H9 (cell line): ENCODE measurements around the gene ZNF557. TPM values are rescaled to one million over a fixed set of nuclear protein-coding genes. Genes with fewer than 3 reads are reported as not detected.

Experiments
- DNase-seq: peaks from one replicate; pipeline ENCODE4 v3.0.0-alpha.2; 2017
- H2AFZ ChIP-seq: one replicate; pipeline ENCODE4 v1.6.1; 2013; ENCODE audit warnings: mild to moderate bottlenecking, low read length, control low read depth, moderate library complexity
- H2AK5ac ChIP-seq: 2 replicates; pipeline ENCODE4 v1.6.1; 2013; ENCODE audit warnings: low read length, control low read depth, mixed read lengths; ENCODE audit not compliant: insufficient read length
- H2BK120ac ChIP-seq: one replicate; pipeline ENCODE4 v1.6.1; 2013; ENCODE audit warnings: low read depth, mild to moderate bottlenecking, low read length, control low read depth, inconsistent platforms; ENCODE audit not compliant: poor library complexity, severe bottlenecking
- H2BK12ac ChIP-seq: 2 replicates; pipeline ENCODE4 v1.6.1; 2013; ENCODE audit warnings: low read length, control low read depth, mixed read lengths, low read depth; ENCODE audit not compliant: insufficient read length
- H2BK15ac ChIP-seq: 2 replicates; pipeline ENCODE4 v1.6.1; 2013; ENCODE audit warnings: low read depth, low read length, control low read depth
- H2BK20ac ChIP-seq: one replicate; pipeline ENCODE4 v1.6.1; 2013; ENCODE audit warnings: low read depth, mild to moderate bottlenecking, low read length, control low read depth, inconsistent platforms; ENCODE audit not compliant: poor library complexity, severe bottlenecking
- H2BK5ac ChIP-seq: 2 replicates; pipeline ENCODE4 v1.6.1; 2013; ENCODE audit warnings: low read length, control low read depth, mixed read lengths; ENCODE audit not compliant: insufficient read length
- H3K14ac ChIP-seq: 2 replicates; pipeline ENCODE4 v1.6.1; 2013; ENCODE audit warnings: low read length, control low read depth; ENCODE audit not compliant: insufficient read depth
- H3K18ac ChIP-seq: 2 replicates; pipeline ENCODE4 v1.6.1; 2013; ENCODE audit warnings: low read depth, mild to moderate bottlenecking, mixed read lengths, low read length, control low read depth; ENCODE audit not compliant: insufficient read length
- H3K23ac ChIP-seq: 2 replicates; pipeline ENCODE4 v1.6.1; 2013; ENCODE audit warnings: low read length, control low read depth, mixed read lengths, low read depth; ENCODE audit not compliant: insufficient read length
- H3K23me2 ChIP-seq: 2 replicates; pipeline ENCODE4 v1.6.1; 2013; ENCODE audit warnings: low read depth, mild to moderate bottlenecking, mixed read lengths, low read length, control low read depth; ENCODE audit not compliant: insufficient read length, poor library complexity, severe bottlenecking
- H3K27ac ChIP-seq: 2 replicates; pipeline ENCODE4 v1.5.1; 2013; ENCODE audit warnings: low read length, control low read depth, mixed read lengths, low read depth; ENCODE audit not compliant: insufficient read length
- H3K27me3 ChIP-seq: 2 replicates; pipeline ENCODE4 v1.6.1; 2013; ENCODE audit warnings: low read length, control low read depth, inconsistent platforms; ENCODE audit not compliant: insufficient read depth
- H3K4ac ChIP-seq: 2 replicates; pipeline ENCODE4 v1.6.1; 2013; ENCODE audit warnings: low read depth, mild to moderate bottlenecking, control low read depth, inconsistent platforms, low read length, moderate library complexity
- H3K4me1 ChIP-seq: 2 replicates; pipeline ENCODE4 v1.6.1; 2013; ENCODE audit warnings: low read length, control low read depth, inconsistent platforms; ENCODE audit not compliant: insufficient read depth
- H3K4me2 ChIP-seq: 2 replicates; pipeline ENCODE4 v1.6.1; 2013; ENCODE audit warnings: low read length, control low read depth, mixed read lengths; ENCODE audit not compliant: insufficient read length, insufficient read depth
- H3K56ac ChIP-seq: 2 replicates; pipeline ENCODE4 v1.6.1; 2013; ENCODE audit warnings: low read depth, mild to moderate bottlenecking, mixed read lengths, low read length, control low read depth; ENCODE audit not compliant: insufficient read length
- H3K79me1 ChIP-seq: 2 replicates; pipeline ENCODE4 v1.6.1; 2013; ENCODE audit warnings: low read depth, mild to moderate bottlenecking, moderate library complexity, low read length, control low read depth, inconsistent platforms; ENCODE audit not compliant: insufficient read depth, poor library complexity, severe bottlenecking
- H3K79me2 ChIP-seq: 2 replicates; pipeline ENCODE4 v1.6.1; 2013; ENCODE audit warnings: low read length, control low read depth, inconsistent platforms; ENCODE audit not compliant: insufficient read depth
- H3K9ac ChIP-seq: 2 replicates; pipeline ENCODE4 v1.6.1; 2013; ENCODE audit warnings: low read length, control low read depth, mixed read lengths; ENCODE audit not compliant: insufficient read length; ENCODE audit errors: extremely low read depth
- H3K9me3 ChIP-seq: one replicate; pipeline ENCODE4 v1.6.1; 2013; ENCODE audit warnings: low read depth, low read length, inconsistent platforms; ENCODE audit not compliant: control insufficient read depth
- H3T11ph ChIP-seq: one replicate; pipeline ENCODE4 v1.6.1; 2013; ENCODE audit warnings: mild to moderate bottlenecking, low read length, control low read depth, inconsistent platforms
- H4K20me1 ChIP-seq: one replicate; pipeline ENCODE4 v1.6.1; 2013; ENCODE audit not compliant: control insufficient read depth, insufficient read length, insufficient read depth
- H4K5ac ChIP-seq: 2 replicates; pipeline ENCODE4 v1.6.1; 2013; ENCODE audit warnings: low read depth, mild to moderate bottlenecking, mixed read lengths, low read length, control low read depth; ENCODE audit not compliant: insufficient read length
- H4K8ac ChIP-seq: replicated peaks from 2 replicates; pipeline ENCODE4 v1.6.1; 2013; ENCODE audit warnings: low read length, control low read depth, mixed read lengths, low read depth; ENCODE audit not compliant: insufficient read length
- H4K91ac ChIP-seq: 2 replicates; pipeline ENCODE4 v1.6.1; 2013; ENCODE audit warnings: low read depth, mild to moderate bottlenecking, moderate library complexity, mixed read lengths, low read length, control low read depth; ENCODE audit not compliant: insufficient read length
- H3K27ac Mint-ChIP-seq, 3 experiments: 2 replicates in 2 of 3; 3 replicates in 1 of 3; pipeline ENCODE4 v1.8.0; 2020 to 2021; ENCODE audit warnings: mixed read lengths in 3 of 3, mild to moderate bottlenecking in 1 of 3, moderate library complexity in 1 of 3
- H3K27me3 Mint-ChIP-seq: 2 replicates; pipeline ENCODE4 v1.8.0; 2021; ENCODE audit warnings: low read depth, mild to moderate bottlenecking, moderate library complexity, mixed read lengths
- H3K36me3 Mint-ChIP-seq, 3 experiments: 2 replicates in 2 of 3; 3 replicates in 1 of 3; pipeline ENCODE4 v1.8.0; 2020 to 2021; ENCODE audit warnings: low read depth in 3 of 3, mixed read lengths in 3 of 3; ENCODE audit not compliant: insufficient read depth in 1 of 3
- H3K4me1 Mint-ChIP-seq, 2 experiments: 2 replicates each; pipeline ENCODE4 v1.8.0; 2020; ENCODE audit warnings: mixed read lengths in 2 of 2
- H3K4me3 Mint-ChIP-seq, 2 experiments: 2 replicates in 1 of 2; 3 replicates in 1 of 2; pipeline ENCODE4 v1.8.0; 2020 to 2021; ENCODE audit warnings: mild to moderate bottlenecking in 2 of 2, mixed read lengths in 2 of 2, moderate library complexity in 1 of 2
- H3K9me3 Mint-ChIP-seq, 2 experiments: 2 replicates in 1 of 2; 3 replicates in 1 of 2; pipeline ENCODE4 v1.8.0; 2020; ENCODE audit warnings: mild to moderate bottlenecking in 2 of 2, mixed read lengths in 2 of 2, moderate library complexity in 1 of 2
- WGBS: extraction: QIAGEN DNeasy Blood & Tissue Kit; methylation state at CpG from one replicate; pipeline ENCODE4 v1.1.7; 2013; ENCODE audit warnings: missing lambda C conversion rate, low lambda C conversion rate, mixed read lengths; ENCODE audit not compliant: insufficient read length; ENCODE audit errors: extremely low coverage; 5-methylcytosine and 5-hydroxymethylcytosine counted together
- total RNA-seq: library from RNA; stranded (reverse); gene quantifications from 2 replicates; pipeline ENCODE4 v1.2.1, GENCODE V29; 2021
- TF ChIP-seq, protein P1 (sequence below): fragments of 200-600 bp; sonication (generic); conservative IDR thresholded peaks from 3 replicates; pipeline ENCODE4 v1.8.0; 2021; ENCODE audit warnings: antibody characterized with exemption, mild to moderate bottlenecking

Gene ZNF557
- total RNA-seq, 1 experiment from 2014 or later = 12.2 TPM

DNA sequence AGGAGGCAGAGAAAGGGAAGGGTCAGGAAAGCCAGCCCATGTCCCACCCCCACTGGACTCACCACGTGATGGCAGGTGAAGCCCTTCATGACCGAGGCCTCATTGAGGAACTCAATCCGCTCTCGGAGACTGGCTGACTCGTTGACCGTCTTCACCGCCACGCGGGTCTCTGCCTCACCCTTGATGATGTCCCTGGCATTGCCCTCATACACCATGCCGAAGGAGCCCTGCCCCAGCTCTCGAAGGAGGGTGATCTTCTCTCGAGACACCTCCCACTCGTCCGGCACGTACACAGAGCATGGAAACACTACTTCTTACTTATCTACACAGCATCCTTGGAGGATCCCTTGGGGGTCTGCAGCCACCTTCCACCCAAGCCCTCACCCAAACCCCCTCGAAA, 55.7 kb downstream of the ZNF557 start:
- peaks cover 17% of the 10 kb centered on the region for H3K9me3 ChIP-seq
- peaks cover 62 to 83% (median 71%) of the 10 kb centered on the region in 3 experiments for H3K36me3 Mint-ChIP-seq

More for the DNA sequence above, 55.7 kb downstream of the ZNF557 start:
- Histone ChIP-seq H3K27me3 (no peaks in the 10 kb centered on the region), H2BK5ac (no peak overlapping the region), H3K4ac (no peak overlapping the region), H3K14ac (no peak overlapping the region), H3K4me2 (no peak overlapping the region), H3T11ph (no peak overlapping the region), H3K18ac (no peak overlapping the region), H2AFZ (no peak overlapping the region), H3K79me2 (no peaks in the 10 kb centered on the region), H4K20me1 (peaks cover 2% of the 10 kb centered on the region), H4K5ac (no peak overlapping the region), H4K91ac (no peak overlapping the region), H2BK12ac (no peak overlapping the region), H2BK120ac (no peak overlapping the region), H3K23me2 (no peaks in the 10 kb centered on the region), H3K4me1 (no peaks in the 10 kb centered on the region), H3K27ac (no peak overlapping the region), H2BK20ac (no peak overlapping the region), H2BK15ac (no peak overlapping the region), H3K9ac (no peak overlapping the region), H3K23ac (no peak overlapping the region), H2AK5ac (no peak overlapping the region), H4K8ac (no peak overlapping the region), H3K79me1 (no peaks in the 10 kb centered on the region), H3K56ac (no peak overlapping the region)
- H3K27me3 Mint-ChIP-seq = no peaks in the 10 kb centered on the region
- DNase-seq = no peak
- WGBS = no CpG with 5 or more reads among the region's 16 CpGs
- TF ChIP-seq, protein P1, sequence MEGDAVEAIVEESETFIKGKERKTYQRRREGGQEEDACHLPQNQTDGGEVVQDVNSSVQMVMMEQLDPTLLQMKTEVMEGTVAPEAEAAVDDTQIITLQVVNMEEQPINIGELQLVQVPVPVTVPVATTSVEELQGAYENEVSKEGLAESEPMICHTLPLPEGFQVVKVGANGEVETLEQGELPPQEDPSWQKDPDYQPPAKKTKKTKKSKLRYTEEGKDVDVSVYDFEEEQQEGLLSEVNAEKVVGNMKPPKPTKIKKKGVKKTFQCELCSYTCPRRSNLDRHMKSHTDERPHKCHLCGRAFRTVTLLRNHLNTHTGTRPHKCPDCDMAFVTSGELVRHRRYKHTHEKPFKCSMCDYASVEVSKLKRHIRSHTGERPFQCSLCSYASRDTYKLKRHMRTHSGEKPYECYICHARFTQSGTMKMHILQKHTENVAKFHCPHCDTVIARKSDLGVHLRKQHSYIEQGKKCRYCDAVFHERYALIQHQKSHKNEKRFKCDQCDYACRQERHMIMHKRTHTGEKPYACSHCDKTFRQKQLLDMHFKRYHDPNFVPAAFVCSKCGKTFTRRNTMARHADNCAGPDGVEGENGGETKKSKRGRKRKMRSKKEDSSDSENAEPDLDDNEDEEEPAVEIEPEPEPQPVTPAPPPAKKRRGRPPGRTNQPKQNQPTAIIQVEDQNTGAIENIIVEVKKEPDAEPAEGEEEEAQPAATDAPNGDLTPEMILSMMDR = no peak
- no peak overlapping the region for H3K4me3 Mint-ChIP-seq
- no peaks in the 10 kb centered on the region for H3K4me1 Mint-ChIP-seq
- no peak overlapping the region for H3K27ac Mint-ChIP-seq
- peaks cover 24 to 26% of the 10 kb centered on the region in 2 experiments for H3K9me3 Mint-ChIP-seq
